GM21786 (cell line): ENCODE measurements around the gene GDPD2.
"Not testable (repeated sequence)": the region's sequence is repeated elsewhere in the genome, so short reads cannot be mapped to it uniquely, and the experiment has no call there.

Experiments used
- ATAC-seq: cut with Tn5 transposase; IDR thresholded peaks from one replicate; pipeline ENCODE4 v1.9.1; 2021; ENCODE audit not compliant: unreplicated experiment

GDPD2 gene

GRCh38 chrX:70422851-70423341 is at the start of gene GDPD2:
TSS of gene GDPD2 (plus strand) at chrX:70423314. CDS start at chrX:70424985, 1,671 bp downstream.
- no peak for ATAC-seq

GRCh38 chrX:70386235-70386634 is 36.9 kb upstream of the GDPD2 start:
- no peak for ATAC-seq

GRCh38 chrX:70398899-70399298 is 24.2 kb upstream of the GDPD2 start:
- no peak for ATAC-seq

- not testable (repeated sequence) for ATAC-seq
These were observed 22.9 kb upstream of the GDPD2 start for GRCh38 chrX:70400181-70400580.

GRCh38 chrX:70402721-70403120 is 20.4 kb upstream of the GDPD2 start:
- ATAC-seq = no peak

GRCh38 chrX:70405003-70405402 is 18.1 kb upstream of the GDPD2 start:
- ATAC-seq = no peak

GRCh38 chrX:70410921-70411320 is 12.2 kb upstream of the GDPD2 start:
- no peak for ATAC-seq

- ATAC-seq = no peak
These were observed 11.6 kb upstream of the GDPD2 start for GRCh38 chrX:70411475-70411874.

GRCh38 chrX:70421618-70422017 is 1.5 kb upstream of the GDPD2 start:
- ATAC-seq = no peak

GRCh38 chrX:70423936-70424675 is 992 bp downstream of the GDPD2 start:
- no peak for ATAC-seq

- ATAC-seq = no peak
These were observed 1.7 kb downstream of the GDPD2 start for GRCh38 chrX:70424801-70425200.

GRCh38 chrX:70426286-70427278 is 3.5 kb downstream of the GDPD2 start:
- no peak for ATAC-seq

GRCh38 chrX:70427365-70427764 is 4.3 kb downstream of the GDPD2 start:
- ATAC-seq = no peak

GRCh38 chrX:70429759-70430158 is 6.6 kb downstream of the GDPD2 start:
- no peak for ATAC-seq

- no peak for ATAC-seq
These were observed 10.1 kb downstream of the GDPD2 start for GRCh38 chrX:70432936-70433847.

GRCh38 chrX:70433848-70434351 is 10.8 kb downstream of the GDPD2 start:
- ATAC-seq = peak; percentile 56

GRCh38 chrX:70434352-70434866 is 11.3 kb downstream of the GDPD2 start:
- peak; percentile 60 for ATAC-seq

GRCh38 chrX:70434914-70435586 is 11.9 kb downstream of the GDPD2 start:
- no peak for ATAC-seq

- no peak for ATAC-seq
These were observed 13.2 kb downstream of the GDPD2 start for GRCh38 chrX:70436343-70436742.

GRCh38 chrX:70437011-70437410 is 13.9 kb downstream of the GDPD2 start:
- ATAC-seq = no peak
